G401 (cell line): ENCODE measurements around the gene RBKS. TPM values are rescaled to one million over a fixed set of nuclear protein-coding genes. Genes with fewer than 3 reads are reported as not detected.

Experiments
- DNase-seq: peaks from one replicate; pipeline ENCODE4 v3.0.0-alpha.2; 2015; ENCODE audit warnings: low spot score
- in situ Hi-C: cut with HindIII; loops from 2 replicates; pipeline ENCODE4 v1.10.0; 2016; ENCODE audit warnings: low sequenced_read_pairs, mixed read lengths
- total RNA-seq: library from RNA; depleted of rRNA; stranded (reverse); fragments of >200 nt; shearing (Covaris generic); gene quantifications from 2 replicates; pipeline ENCODE4 v1.2.3, GENCODE V29; 2014

The RBKS gene
- total RNA-seq, 1 experiment from 2014 or later: 1.1 TPM

DNA sequence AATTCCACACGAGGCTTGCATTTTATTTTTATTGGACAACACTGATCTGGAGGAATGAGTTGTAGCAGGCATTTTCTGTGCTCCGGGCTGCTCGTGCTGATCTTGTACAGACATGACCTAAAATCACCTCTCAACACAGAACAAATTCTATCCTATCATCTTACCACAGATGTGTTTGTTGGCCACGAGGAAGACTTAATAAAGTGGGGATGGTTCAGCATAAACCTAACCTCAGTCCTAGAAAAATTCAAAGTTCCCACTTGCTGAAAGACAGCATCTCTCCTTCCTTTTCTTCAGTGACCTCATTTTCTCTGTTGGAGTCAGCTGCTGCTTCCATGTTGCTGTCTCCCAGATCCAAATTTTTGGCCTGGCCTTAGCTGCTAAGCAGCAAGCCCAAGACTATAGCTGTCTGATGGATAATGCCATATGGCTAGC, 45.3 kb downstream of the RBKS start:
- in situ Hi-C loops: no loop called here
- DNase-seq: peak; percentile 85

- in situ Hi-C loops: no loop called here
- no peak for DNase-seq
These were observed 46.2 kb downstream of the RBKS start for GRCh38 chr2:27843992-27844391.

- in situ Hi-C loops: no loop called here
- no peak for DNase-seq
These were observed 47.3 kb downstream of the RBKS start for GRCh38 chr2:27842894-27843293.

DNA sequence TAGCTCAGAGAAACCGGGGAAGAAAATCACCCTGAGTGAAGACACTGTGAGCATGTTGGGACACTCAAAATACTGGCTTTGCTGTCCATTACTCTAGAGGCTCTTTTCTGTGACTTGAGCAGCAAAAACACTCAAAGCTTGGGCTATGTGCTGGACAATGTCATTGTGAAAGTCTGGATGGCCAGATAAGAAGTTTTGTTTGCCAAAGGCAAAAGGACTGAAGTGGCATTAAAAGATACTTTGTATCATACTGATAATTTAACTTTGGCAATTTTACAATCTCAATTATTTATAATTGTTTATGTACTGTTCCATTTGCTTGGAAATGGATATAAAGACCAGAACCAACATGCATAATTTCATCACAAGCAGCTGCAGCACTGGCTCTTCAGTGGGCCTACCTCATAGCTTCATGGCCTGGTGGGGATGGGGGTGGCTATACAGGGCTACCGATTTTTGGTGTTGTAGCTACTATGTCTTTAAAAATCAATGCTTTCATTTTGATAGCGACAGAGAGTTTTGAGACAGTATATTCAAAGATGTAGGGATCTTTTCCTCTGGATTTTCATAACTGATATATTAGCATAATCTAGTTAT, 51.1 kb downstream of the RBKS start:
- DNase-seq: no peak
- in situ Hi-C loops: no loop called here

DNA sequence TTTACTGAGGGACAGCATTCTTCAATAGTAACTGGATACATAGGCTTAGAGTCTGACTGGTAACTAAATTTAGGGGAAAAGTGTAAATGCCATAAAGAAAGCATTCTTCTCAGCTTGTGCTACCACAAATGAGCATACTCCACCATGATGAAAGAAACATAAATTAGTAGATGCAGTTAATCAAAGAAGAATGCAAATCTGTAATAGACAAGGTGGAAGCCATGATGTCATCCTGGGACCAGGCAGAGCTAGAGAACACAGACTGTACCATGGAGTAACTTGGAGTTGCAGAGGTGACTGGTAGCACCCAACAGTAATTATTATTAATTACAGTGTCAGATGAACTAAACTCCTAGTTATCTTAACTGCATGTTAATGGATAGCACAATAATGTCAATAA, 51.7 kb downstream of the RBKS start:
- DNase-seq: no peak

GRCh38 chr2:27833931-27834330, 56.3 kb downstream of the RBKS start:
- in situ Hi-C loops: no loop called here
- no peak for DNase-seq

More for the DNA sequence above, 51.7 kb downstream of the RBKS start:
- in situ Hi-C loops: no loop called here

GRCh38 chr2:27832396-27832795, 57.8 kb downstream of the RBKS start:
- DNase-seq: no peak
- in situ Hi-C loops: no loop called here

- in situ Hi-C loops: no loop called here
These were observed 58.7 kb downstream of the RBKS start for GRCh38 chr2:27831279-27832050.

GRCh38 chr2:27830656-27831055, 59.5 kb downstream of the RBKS start:
- DNase-seq: no peak
- in situ Hi-C loops: no loop called here

More at GRCh38 chr2:27831279-27832050, 58.7 kb downstream of the RBKS start:
- no peak for DNase-seq

- in situ Hi-C loops: no loop called here
- no peak for DNase-seq
These were observed 60.4 kb downstream of the RBKS start for GRCh38 chr2:27829791-27830190.

DNA sequence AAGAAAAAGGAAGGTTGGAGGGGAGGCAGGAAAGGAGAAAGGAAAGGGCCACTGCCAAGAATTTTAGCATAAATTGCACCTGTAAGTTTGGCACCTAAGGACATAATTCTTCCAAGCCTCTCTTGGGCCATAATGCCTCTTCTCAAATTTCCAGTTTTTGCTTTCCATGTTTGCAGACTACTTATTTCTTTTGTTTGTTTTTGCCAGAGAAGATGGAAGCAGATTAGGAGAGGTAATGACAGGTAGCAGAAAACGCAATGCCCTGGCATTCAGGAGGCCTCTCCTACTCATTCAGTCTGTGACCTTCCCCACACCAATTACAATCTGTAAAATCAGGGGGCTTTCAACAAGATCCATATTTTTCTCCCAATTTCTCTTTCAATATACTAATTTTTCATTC, 61.9 kb downstream of the RBKS start:
- in situ Hi-C loops: no loop called here
- DNase-seq: no peak

DNA sequence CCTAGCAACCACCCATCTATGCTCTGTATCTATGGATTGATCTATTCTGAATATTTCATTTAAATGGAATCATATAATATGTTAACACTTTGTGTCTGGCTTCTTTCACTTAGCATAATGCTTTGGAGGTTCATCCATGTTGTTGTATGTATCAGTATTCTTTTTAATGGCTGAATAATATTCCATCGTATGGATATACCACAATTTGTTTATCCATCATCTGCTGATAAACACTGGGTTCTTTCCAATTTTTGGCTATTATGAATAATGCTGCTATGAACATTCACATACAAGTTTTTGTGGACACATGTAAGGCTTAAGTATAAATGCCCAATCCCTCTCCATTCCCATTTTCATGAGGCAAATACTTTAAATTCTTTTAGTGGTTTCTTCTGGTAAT, 65.8 kb downstream of the RBKS start:
- in situ Hi-C loops: no loop called here
- no peak for DNase-seq

DNA sequence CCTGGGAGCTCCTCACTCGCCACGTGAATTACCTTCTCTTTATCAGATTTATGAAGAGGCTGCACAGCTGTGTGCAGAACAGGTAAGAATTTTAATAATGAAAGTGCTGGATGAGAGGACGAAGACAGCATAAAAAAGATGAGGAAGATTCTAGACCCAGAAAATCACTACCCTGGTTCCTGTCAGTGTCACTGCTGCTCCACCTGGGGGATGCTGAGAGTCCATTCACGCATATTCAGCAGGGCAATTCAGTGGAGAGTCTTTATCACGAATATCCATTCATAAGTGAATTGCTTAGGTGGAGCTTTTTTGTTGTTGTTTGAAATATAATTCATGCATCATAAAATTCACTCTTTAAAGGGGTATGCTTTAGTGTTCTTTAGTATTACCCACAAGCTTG, 66.6 kb downstream of the RBKS start:
- in situ Hi-C loops: no loop called here
- no peak for DNase-seq

DNA sequence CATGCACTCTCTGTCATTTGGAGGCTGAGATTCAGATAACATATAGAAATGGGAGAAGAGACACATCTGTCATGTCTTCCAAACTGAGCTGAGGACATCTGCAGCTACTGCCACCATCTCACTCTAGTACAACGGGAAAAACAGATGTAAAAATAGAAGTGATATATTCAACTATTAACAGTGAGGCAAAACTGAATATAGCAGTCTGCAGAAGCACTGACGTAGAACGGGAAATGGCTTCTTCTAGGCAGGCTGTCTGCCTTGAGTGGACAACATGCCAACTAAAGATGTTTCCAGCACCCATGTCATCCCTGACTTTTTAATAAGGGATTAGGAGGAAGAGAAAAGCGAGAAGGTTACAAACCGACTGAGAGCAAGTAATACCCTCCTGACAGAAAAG, 67.1 kb downstream of the RBKS start:
- in situ Hi-C loops: no loop called here
- no peak for DNase-seq

- DNase-seq: no peak
- in situ Hi-C loops: no loop called here
These were observed 68.1 kb downstream of the RBKS start for GRCh38 chr2:27822049-27822448.

GRCh38 chr2:27815860-27816438, 74.2 kb downstream of the RBKS start:
- in situ Hi-C loops: no loop called here
- no peak for DNase-seq

DNA sequence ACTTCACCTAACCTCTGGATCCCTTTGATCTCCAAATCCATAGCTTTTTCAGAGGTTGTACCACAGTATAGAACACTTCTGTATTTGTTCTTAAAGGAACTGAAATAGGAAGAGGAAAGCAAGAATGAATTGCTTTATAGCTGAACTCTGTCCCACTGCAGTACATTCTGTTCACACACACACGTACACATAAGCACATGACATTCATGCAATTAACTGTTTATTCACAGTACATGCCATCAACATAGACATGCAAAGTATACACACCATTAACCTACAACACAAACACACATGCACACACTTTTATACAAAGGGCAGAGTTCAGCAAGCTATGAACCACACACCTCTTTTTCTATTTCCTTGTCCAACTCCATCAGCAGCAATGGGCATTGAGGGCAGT, 75.4 kb downstream of the RBKS start:
- no peak for DNase-seq

GRCh38 chr2:27811768-27812167, 78.4 kb downstream of the RBKS start:
- in situ Hi-C loops: no loop called here
- DNase-seq: no peak

More for the DNA sequence above, 75.4 kb downstream of the RBKS start:
- in situ Hi-C loops: no loop called here

- in situ Hi-C loops: no loop called here
- DNase-seq: no peak
These were observed 79.7 kb downstream of the RBKS start for GRCh38 chr2:27810455-27810854.

GRCh38 chr2:27809761-27810241, 80.4 kb downstream of the RBKS start:
- in situ Hi-C loops: no loop called here
- DNase-seq: no peak
